Stomach (tissue), 4 donors: ENCODE results near the gene DMPK.

Experiments
- EP300 ChIP-seq: sonication (generic); formaldehyde crosslinking; IDR thresholded peaks from one replicate; pipeline ENCODE4 v1.6.1; 2017; ENCODE audit warnings: antibody characterized with exemption
- POLR2A ChIP-seq, 4 donors: fragments of 450-650 bp; IDR thresholded peaks; one replicate each; pipeline ENCODE4 v1.6.1; 2016; ENCODE audit warnings: antibody characterized with exemption in 4 of 4, control low read depth in 2 of 4, mild to moderate bottlenecking in 1 of 4, moderate library complexity in 1 of 4
- POLR2AphosphoS5 ChIP-seq, 3 donors: sonication (generic); formaldehyde crosslinking; IDR thresholded peaks; one replicate each; pipeline ENCODE4 v1.6.1; 2016; ENCODE audit warnings: antibody characterized with exemption in 3 of 3
- TF ChIP-seq, protein P1 (sequence below), 7 experiments: fragments of 450-650 bp in 4 of 7; fragments of 200-600 bp in 3 of 7; sonication (generic) in 3 of 7; IDR thresholded peaks; one replicate each; pipeline ENCODE4 v1.5.1; 2016 to 2019; ENCODE audit warnings: antibody characterized with exemption in 7 of 7, control low read depth in 2 of 7, mild to moderate bottlenecking in 1 of 7

DNA sequence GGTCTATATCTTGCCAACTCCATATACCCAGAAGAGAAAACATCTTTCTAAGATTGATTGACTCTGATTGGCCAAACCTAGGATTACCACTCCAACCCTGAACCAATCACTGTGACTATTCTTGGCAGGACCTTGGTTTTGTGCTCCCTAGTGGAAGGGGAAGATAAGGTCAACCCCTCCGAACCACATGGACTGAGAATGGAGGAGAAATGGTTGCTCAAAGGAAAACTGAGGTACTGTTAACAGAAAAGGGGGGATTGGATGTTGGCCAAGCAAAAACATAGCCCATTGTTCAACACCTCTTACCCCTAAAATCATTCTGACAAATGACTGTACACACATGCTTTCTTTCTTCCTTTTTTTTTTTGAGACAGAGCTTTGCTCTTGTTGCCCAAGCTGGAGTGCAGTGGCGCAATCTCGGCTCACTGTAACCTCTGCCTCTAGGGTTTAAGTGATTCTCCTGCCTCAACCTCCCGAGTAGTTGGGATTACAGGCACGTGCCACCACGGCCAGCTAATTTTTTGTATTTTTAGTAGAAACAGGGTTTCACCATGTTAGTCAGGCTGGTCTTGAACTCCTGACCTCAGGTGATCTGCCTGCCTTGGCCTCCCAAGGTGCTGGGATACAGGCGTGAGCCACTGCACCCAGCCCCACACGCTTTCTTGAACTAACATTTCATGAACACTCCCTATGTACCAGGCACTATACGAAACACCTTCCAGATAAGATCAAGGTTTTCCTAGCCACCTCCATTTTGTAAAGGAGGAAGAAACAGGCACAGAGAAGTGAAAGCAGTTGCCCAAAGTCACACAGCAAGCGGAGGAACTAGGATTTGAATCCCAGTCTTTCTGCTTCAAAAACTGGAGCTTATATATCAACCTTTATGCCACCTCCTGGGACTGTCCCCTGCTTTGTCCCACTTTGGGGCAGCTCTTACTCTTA, 42.5 kb downstream of the DMPK start:
- TF ChIP-seq, protein P1, sequence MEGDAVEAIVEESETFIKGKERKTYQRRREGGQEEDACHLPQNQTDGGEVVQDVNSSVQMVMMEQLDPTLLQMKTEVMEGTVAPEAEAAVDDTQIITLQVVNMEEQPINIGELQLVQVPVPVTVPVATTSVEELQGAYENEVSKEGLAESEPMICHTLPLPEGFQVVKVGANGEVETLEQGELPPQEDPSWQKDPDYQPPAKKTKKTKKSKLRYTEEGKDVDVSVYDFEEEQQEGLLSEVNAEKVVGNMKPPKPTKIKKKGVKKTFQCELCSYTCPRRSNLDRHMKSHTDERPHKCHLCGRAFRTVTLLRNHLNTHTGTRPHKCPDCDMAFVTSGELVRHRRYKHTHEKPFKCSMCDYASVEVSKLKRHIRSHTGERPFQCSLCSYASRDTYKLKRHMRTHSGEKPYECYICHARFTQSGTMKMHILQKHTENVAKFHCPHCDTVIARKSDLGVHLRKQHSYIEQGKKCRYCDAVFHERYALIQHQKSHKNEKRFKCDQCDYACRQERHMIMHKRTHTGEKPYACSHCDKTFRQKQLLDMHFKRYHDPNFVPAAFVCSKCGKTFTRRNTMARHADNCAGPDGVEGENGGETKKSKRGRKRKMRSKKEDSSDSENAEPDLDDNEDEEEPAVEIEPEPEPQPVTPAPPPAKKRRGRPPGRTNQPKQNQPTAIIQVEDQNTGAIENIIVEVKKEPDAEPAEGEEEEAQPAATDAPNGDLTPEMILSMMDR (IDR thresholded peaks at IDR 0.05): no peak
- TF ChIP-seq EP300 (no peak), POLR2AphosphoS5 (IDR thresholded peaks at IDR 0.05) (no peak), POLR2A (IDR thresholded peaks at IDR 0.05) (no peak)
